GM23338 (cell line): ENCODE measurements around the gene LTB4R.

Experiments used
- CREB1 ChIP-seq: fragments of 250-450 bp; sonication (Bioruptor Pico); IDR thresholded peaks from 2 replicates; pipeline ENCODE4 v1.5.0; 2020; ENCODE audit warnings: low read depth, mild to moderate bottlenecking, moderate library complexity
- EZH2 ChIP-seq: fragments of 200-600 bp; sonication (generic); IDR thresholded peaks from one replicate; pipeline ENCODE4 v1.8.0; 2017; ENCODE audit warnings: antibody characterized with exemption, mild to moderate bottlenecking, low read depth; ENCODE audit not compliant: unreplicated experiment
- EZH2phosphoT487 ChIP-seq: fragments of 200-600 bp; sonication (generic); IDR thresholded peaks from one replicate; pipeline ENCODE4 v1.8.1; 2018; ENCODE audit warnings: antibody characterized with exemption; ENCODE audit not compliant: unreplicated experiment
- JUNB ChIP-seq: IDR thresholded peaks from one replicate; pipeline ENCODE4 v1.6.1; 2016; ENCODE audit warnings: antibody characterized with exemption; ENCODE audit not compliant: unreplicated experiment
- POLR2AphosphoS5 ChIP-seq: IDR thresholded peaks from 2 replicates; pipeline ENCODE4 v1.6.1; 2016; ENCODE audit warnings: antibody characterized with exemption, low read depth
- ZNF114 ChIP-seq: fragments of 250-450 bp; sonication (Bioruptor Pico); IDR thresholded peaks from 2 replicates; pipeline ENCODE4 v1.5.0; 2020; ENCODE audit warnings: mild to moderate bottlenecking, moderate library complexity
- TF ChIP-seq, protein P1 (sequence below), 2 experiments: fragments of 200-600 bp in 1 of 2; sonication (generic) in 1 of 2; conservative IDR thresholded peaks; 2 replicates each; pipeline versions ENCODE4 v1.5.1 to v1.6.1; 2016 to 2017; ENCODE audit warnings: antibody characterized with exemption in 2 of 2, low read depth in 2 of 2, mild to moderate bottlenecking in 2 of 2, moderate library complexity in 1 of 2
- TF ChIP-seq, protein P2 (sequence below): IDR thresholded peaks from one replicate; pipeline ENCODE4 v1.6.1; 2018; ENCODE audit warnings: antibody characterized with exemption; ENCODE audit not compliant: unreplicated experiment
- TF ChIP-seq, protein P3 (sequence below): IDR thresholded peaks from 2 replicates; pipeline ENCODE4 v1.6.1; 2016; ENCODE audit warnings: antibody characterized with exemption

DNA sequence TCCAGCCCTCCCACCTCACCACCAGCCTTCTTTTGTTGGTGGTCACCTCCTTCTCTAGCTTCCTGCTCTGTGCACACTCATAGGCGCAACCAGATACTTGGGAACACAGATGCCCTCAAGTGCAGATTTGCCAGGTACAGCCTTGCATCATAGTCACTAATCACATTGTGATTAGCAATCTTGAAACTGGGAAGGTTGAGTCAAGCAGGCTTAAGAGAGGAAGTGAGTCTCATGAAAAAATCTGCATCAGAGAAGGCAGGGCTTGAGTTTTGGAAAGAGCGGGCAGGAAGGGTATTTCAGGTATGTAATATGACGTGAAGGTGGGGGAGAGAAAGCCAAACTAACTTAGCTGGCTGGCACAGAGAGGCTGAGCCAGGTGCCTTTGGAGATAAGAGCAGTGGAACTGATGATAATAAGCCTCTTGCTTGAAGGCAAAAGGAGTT, 37.2 kb upstream of the LTB4R start:
- TF ChIP-seq, protein P1, sequence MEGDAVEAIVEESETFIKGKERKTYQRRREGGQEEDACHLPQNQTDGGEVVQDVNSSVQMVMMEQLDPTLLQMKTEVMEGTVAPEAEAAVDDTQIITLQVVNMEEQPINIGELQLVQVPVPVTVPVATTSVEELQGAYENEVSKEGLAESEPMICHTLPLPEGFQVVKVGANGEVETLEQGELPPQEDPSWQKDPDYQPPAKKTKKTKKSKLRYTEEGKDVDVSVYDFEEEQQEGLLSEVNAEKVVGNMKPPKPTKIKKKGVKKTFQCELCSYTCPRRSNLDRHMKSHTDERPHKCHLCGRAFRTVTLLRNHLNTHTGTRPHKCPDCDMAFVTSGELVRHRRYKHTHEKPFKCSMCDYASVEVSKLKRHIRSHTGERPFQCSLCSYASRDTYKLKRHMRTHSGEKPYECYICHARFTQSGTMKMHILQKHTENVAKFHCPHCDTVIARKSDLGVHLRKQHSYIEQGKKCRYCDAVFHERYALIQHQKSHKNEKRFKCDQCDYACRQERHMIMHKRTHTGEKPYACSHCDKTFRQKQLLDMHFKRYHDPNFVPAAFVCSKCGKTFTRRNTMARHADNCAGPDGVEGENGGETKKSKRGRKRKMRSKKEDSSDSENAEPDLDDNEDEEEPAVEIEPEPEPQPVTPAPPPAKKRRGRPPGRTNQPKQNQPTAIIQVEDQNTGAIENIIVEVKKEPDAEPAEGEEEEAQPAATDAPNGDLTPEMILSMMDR (conservative IDR thresholded peaks at IDR 0.05; ENCODE audit: low read depth in 2 of 2) = no peak
- no peak for TF ChIP-seq EZH2
- TF ChIP-seq POLR2AphosphoS5 = no peak
- TF ChIP-seq CREB1 (CRISPR knock-in tag) = no peak
- TF ChIP-seq, protein P2, sequence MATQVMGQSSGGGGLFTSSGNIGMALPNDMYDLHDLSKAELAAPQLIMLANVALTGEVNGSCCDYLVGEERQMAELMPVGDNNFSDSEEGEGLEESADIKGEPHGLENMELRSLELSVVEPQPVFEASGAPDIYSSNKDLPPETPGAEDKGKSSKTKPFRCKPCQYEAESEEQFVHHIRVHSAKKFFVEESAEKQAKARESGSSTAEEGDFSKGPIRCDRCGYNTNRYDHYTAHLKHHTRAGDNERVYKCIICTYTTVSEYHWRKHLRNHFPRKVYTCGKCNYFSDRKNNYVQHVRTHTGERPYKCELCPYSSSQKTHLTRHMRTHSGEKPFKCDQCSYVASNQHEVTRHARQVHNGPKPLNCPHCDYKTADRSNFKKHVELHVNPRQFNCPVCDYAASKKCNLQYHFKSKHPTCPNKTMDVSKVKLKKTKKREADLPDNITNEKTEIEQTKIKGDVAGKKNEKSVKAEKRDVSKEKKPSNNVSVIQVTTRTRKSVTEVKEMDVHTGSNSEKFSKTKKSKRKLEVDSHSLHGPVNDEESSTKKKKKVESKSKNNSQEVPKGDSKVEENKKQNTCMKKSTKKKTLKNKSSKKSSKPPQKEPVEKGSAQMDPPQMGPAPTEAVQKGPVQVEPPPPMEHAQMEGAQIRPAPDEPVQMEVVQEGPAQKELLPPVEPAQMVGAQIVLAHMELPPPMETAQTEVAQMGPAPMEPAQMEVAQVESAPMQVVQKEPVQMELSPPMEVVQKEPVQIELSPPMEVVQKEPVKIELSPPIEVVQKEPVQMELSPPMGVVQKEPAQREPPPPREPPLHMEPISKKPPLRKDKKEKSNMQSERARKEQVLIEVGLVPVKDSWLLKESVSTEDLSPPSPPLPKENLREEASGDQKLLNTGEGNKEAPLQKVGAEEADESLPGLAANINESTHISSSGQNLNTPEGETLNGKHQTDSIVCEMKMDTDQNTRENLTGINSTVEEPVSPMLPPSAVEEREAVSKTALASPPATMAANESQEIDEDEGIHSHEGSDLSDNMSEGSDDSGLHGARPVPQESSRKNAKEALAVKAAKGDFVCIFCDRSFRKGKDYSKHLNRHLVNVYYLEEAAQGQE = no peak
- no peak for TF ChIP-seq JUNB
- TF ChIP-seq ZNF114 (CRISPR knock-in tag) = no peak
- TF ChIP-seq, protein P3, sequence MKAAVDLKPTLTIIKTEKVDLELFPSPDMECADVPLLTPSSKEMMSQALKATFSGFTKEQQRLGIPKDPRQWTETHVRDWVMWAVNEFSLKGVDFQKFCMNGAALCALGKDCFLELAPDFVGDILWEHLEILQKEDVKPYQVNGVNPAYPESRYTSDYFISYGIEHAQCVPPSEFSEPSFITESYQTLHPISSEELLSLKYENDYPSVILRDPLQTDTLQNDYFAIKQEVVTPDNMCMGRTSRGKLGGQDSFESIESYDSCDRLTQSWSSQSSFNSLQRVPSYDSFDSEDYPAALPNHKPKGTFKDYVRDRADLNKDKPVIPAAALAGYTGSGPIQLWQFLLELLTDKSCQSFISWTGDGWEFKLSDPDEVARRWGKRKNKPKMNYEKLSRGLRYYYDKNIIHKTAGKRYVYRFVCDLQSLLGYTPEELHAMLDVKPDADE = no peak
- TF ChIP-seq EZH2phosphoT487 = no peak
